HepG2 (cell line): Measurements from ENCODE around the gene CCDC142. TPM values are rescaled to one million over a fixed set of nuclear protein-coding genes. Genes with fewer than 3 reads are reported as not detected.
A peak's percentile ranks its signal among the peaks of the same experiment; 100 is the strongest.

Experiments
- FOSL1 ChIP-seq: sonication (generic); formaldehyde crosslinking; IDR thresholded peaks from 2 replicates; pipeline ENCODE4 v1.9.0; 2021; ENCODE audit warnings: missing genetic modification reagents, borderline replicate concordance
- NFYC ChIP-seq: IDR thresholded peaks from 2 replicates; pipeline ENCODE4 v1.6.1; 2016; ENCODE audit warnings: missing genetic modification reagents, missing compliant biosample characterization
- REXO4 ChIP-seq: sonication (generic); formaldehyde crosslinking; IDR thresholded peaks from 2 replicates; pipeline ENCODE4 v1.8.0; 2022; ENCODE audit warnings: missing genetic modification reagents, mild to moderate bottlenecking, borderline replicate concordance
- ZFY ChIP-seq: sonication (generic); formaldehyde crosslinking; IDR thresholded peaks from 2 replicates; pipeline ENCODE4 v1.4.0; 2020; ENCODE audit warnings: missing genetic modification reagents
- ZNF207 ChIP-seq: fragments of 450-650 bp; IDR thresholded peaks from 2 replicates; pipeline ENCODE4 v1.6.1; 2016; ENCODE audit warnings: antibody characterized with exemption, borderline replicate concordance
- ZNF747 ChIP-seq: sonication (generic); formaldehyde crosslinking; IDR thresholded peaks from 2 replicates; pipeline ENCODE4 v1.8.1; 2023; ENCODE audit warnings: missing genetic modification reagents, mild to moderate bottlenecking, borderline replicate concordance
- polyA plus RNA-seq, 8 experiments: library from polyadenylated mRNA; depleted of rRNA in 3 of 8; stranded (reverse) in 7 of 8; unstranded in 1 of 8; fragments of >200 nt; fragmentation: Illumina TruSeq in 4 of 8; extraction: Trizol in 4 of 8; gene quantifications; 2 replicates each; pipeline versions ENCODE4 v1.2.1 to v1.2.3, GENCODE V29; 2011 to 2016; ENCODE audit warnings: low read depth in 4 of 8, missing spikeins in 1 of 8, mixed read lengths in 1 of 8; ENCODE audit not compliant: insufficient read depth in 1 of 8
- total RNA-seq, 5 experiments: library from RNA; depleted of rRNA; stranded (reverse); fragments of >200 nt; fragmentation: Illumina TruSeq; extraction: Trizol; gene quantifications; 2 replicates each; pipeline ENCODE4 v1.2.3, GENCODE V29; 2016; ENCODE audit warnings: low read depth in 1 of 5
- TF ChIP-seq, protein P1 (sequence below): IDR thresholded peaks from 2 replicates; pipeline ENCODE4 v1.6.1; 2016; ENCODE audit warnings: low read depth
- TF ChIP-seq, protein P2 (sequence below): sonication (generic); formaldehyde crosslinking; IDR thresholded peaks from 2 replicates; pipeline ENCODE4 v1.4.0; 2020; ENCODE audit warnings: mild to moderate bottlenecking, missing genetic modification reagents
- TF ChIP-seq, protein P3 (sequence below): sonication (generic); formaldehyde crosslinking; IDR thresholded peaks from 2 replicates; pipeline ENCODE4 v1.5.0; 2020; ENCODE audit warnings: mild to moderate bottlenecking, missing genetic modification reagents, borderline replicate concordance

Gene CCDC142
- total and polyA plus RNA-seq, 2 of the 13 experiments (the other 11 are each of a cell fraction or from before 2014, with no cell fraction given): 14.7 to 30.4 TPM

DNA sequence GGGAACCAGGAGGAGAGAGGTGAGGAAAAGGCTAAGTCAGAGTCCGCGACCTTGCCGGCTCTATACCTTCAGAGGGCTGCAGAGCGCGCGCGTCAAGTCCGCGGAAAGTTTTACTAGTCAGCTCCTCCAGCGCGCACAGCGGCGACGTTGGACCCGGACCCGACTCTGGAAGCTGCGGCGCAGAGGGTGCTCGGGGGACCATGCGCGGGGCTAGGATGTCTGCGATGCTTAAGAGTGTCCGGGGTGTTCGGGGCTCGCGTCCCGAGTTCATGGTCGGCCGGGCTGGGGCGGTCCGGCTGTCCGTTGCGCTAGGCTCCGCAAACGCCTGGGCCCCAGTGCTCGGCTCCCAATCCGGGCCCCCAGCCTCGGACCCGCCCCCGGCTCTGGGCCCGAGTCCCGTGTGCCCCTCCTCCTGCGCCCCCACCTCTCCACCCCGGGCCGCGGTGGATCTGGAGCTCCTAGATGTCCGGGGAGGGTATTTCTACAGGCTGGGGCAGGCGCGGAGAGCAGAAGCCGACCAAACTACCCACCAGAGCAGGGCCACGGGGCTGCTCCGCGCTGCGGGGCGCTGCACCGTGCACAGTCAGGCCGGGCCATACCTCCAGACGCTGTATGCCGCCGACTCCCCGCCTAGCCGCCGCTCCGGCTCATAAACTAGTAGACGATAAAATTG, 16.6 kb upstream of the CCDC142 start, which contains the start of gene LBX2 (continued):
- no peak for TF ChIP-seq FOSL1 (CRISPR knock-in tag)
- TF ChIP-seq, protein P1, sequence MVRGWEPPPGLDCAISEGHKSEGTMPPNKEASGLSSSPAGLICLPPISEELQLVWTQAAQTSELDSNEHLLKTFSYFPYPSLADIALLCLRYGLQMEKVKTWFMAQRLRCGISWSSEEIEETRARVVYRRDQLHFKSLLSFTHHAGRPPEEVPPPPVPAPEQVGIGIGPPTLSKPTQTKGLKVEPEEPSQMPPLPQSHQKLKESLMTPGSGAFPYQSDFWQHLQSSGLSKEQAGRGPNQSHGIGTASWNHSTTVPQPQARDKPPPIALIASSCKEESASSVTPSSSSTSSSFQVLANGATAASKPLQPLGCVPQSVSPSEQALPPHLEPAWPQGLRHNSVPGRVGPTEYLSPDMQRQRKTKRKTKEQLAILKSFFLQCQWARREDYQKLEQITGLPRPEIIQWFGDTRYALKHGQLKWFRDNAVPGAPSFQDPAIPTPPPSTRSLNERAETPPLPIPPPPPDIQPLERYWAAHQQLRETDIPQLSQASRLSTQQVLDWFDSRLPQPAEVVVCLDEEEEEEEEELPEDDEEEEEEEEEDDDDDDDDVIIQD (CRISPR knock-in tag): no peak
- no peak for TF ChIP-seq NFYC (CRISPR knock-in tag)
- TF ChIP-seq, protein P2, sequence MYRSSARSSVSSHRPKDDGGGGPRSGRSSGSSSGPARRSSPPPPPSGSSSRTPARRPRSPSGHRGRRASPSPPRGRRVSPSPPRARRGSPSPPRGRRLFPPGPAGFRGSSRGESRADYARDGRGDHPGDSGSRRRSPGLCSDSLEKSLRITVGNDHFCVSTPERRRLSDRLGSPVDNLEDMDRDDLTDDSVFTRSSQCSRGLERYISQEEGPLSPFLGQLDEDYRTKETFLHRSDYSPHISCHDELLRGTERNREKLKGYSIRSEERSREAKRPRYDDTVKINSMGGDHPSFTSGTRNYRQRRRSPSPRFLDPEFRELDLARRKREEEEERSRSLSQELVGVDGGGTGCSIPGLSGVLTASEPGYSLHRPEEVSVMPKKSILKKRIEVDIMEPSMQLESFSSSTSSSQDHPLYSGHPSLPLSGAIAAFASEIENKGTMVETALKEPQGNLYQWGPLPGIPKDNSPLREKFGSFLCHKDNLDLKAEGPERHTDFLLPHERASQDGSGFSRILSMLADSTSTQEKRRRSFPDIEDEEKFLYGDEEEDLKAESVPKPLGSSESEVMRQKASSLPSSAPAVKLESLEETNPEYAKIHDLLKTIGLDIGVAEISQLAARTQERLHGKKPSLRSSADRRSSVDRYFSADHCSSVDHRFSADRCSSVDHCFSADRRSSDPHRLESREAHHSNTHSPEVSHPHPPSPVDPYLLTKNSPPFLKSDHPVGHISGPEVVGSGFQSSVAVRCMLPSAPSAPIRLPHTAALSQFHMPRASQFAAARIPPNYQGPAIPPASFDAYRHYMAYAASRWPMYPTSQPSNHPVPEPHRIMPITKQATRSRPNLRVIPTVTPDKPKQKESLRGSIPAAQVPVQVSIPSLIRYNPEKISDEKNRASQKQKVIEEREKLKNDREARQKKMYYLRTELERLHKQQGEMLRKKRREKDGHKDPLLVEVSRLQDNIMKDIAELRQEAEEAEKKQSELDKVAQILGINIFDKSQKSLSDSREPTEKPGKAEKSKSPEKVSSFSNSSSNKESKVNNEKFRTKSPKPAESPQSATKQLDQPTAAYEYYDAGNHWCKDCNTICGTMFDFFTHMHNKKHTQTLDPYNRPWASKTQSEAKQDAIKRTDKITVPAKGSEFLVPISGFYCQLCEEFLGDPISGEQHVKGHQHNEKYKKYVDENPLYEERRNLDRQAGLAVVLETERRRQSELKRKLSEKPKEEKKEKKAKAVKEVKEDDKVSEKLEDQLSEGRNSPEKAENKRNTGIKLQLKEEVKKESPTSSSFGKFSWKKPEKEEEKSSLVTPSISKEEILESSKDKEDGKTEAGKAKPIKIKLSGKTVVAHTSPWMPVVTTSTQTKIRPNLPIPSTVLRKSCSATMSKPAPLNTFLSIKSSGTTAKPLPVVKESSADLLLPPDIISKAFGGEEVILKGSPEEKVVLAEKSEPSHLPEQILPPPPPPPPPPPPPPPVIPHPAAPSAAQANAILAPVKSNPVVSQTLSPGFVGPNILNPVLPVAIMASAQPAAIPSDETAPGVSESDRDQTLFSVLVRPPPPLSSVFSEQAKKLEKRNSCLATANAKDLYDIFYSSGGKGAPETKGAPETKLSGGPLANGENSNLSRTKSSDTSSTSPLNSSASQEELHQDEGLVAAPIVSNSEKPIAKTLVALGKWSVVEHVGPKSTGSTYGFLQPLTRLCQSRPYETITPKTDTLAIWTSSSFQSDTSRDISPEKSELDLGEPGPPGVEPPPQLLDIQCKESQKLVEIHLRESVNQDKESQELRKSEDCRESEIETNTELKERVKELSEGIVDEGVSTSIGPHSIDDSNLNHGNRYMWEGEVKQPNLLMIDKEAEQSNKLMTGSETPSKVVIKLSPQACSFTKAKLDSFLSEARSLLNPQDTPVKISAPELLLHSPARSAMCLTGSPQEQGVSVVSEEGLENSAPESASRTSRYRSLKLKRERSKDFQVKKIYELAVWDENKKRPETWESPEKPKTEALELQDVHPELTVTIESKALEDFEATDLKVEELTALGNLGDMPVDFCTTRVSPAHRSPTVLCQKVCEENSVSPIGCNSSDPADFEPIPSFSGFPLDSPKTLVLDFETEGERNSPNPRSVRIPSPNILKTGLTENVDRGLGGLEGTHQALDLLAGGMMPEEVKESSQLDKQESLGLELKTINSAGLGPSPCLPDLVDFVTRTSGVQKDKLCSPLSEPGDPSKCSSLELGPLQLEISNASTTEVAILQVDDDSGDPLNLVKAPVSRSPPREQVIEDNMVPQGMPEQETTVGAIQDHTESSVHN (CRISPR knock-in tag): no peak
- TF ChIP-seq, protein P3, sequence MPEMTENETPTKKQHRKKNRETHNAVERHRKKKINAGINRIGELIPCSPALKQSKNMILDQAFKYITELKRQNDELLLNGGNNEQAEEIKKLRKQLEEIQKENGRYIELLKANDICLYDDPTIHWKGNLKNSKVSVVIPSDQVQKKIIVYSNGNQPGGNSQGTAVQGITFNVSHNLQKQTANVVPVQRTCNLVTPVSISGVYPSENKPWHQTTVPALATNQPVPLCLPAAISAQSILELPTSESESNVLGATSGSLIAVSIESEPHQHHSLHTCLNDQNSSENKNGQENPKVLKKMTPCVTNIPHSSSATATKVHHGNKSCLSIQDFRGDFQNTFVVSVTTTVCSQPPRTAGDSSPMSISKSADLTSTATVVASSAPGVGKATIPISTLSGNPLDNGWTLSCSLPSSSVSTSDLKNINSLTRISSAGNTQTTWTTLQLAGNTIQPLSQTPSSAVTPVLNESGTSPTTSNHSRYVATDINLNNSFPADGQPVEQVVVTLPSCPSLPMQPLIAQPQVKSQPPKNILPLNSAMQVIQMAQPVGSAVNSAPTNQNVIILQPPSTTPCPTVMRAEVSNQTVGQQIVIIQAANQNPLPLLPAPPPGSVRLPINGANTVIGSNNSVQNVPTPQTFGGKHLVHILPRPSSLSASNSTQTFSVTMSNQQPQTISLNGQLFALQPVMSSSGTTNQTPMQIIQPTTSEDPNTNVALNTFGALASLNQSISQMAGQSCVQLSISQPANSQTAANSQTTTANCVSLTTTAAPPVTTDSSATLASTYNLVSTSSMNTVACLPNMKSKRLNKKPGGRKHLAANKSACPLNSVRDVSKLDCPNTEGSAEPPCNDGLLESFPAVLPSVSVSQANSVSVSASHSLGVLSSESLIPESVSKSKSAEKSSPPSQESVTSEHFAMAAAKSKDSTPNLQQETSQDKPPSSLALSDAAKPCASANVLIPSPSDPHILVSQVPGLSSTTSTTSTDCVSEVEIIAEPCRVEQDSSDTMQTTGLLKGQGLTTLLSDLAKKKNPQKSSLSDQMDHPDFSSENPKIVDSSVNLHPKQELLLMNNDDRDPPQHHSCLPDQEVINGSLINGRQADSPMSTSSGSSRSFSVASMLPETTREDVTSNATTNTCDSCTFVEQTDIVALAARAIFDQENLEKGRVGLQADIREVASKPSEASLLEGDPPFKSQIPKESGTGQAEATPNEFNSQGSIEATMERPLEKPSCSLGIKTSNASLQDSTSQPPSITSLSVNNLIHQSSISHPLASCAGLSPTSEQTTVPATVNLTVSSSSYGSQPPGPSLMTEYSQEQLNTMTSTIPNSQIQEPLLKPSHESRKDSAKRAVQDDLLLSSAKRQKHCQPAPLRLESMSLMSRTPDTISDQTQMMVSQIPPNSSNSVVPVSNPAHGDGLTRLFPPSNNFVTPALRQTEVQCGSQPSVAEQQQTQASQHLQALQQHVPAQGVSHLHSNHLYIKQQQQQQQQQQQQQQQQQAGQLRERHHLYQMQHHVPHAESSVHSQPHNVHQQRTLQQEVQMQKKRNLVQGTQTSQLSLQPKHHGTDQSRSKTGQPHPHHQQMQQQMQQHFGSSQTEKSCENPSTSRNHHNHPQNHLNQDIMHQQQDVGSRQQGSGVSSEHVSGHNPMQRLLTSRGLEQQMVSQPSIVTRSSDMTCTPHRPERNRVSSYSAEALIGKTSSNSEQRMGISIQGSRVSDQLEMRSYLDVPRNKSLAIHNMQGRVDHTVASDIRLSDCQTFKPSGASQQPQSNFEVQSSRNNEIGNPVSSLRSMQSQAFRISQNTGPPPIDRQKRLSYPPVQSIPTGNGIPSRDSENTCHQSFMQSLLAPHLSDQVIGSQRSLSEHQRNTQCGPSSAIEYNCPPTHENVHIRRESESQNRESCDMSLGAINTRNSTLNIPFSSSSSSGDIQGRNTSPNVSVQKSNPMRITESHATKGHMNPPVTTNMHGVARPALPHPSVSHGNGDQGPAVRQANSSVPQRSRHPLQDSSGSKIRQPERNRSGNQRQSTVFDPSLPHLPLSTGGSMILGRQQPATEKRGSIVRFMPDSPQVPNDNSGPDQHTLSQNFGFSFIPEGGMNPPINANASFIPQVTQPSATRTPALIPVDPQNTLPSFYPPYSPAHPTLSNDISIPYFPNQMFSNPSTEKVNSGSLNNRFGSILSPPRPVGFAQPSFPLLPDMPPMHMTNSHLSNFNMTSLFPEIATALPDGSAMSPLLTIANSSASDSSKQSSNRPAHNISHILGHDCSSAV: no peak
- no peak; the same call in 1 of the 2 replicates for TF ChIP-seq ZNF747 (CRISPR knock-in tag)
- TF ChIP-seq ZFY (CRISPR knock-in tag): peak; percentile 67
- no peak for TF ChIP-seq REXO4 (CRISPR knock-in tag)
- no peak for TF ChIP-seq ZNF207
